HCT116 (cell line): ENCODE data around the gene ZDHHC1. TPM values are rescaled to one million over a fixed set of nuclear protein-coding genes. Genes with fewer than 3 reads are reported as not detected.

Experiments
- ATAC-seq: fragments of 200-7000 bp; cut with Tn5 transposase; 2 replicates; pipeline ENCODE4 v1.9.1; 2020; ENCODE audit warnings: mild to moderate bottlenecking, moderate library complexity
- BruUV-seq: library from RNA; stranded (reverse); fragments of 400-500 nt; replicated peaks from 2 replicates; lab custom pipeline; 2021; lab: Mats Ljungman, UMichigan
- CTCF ChIA-PET: fragments of 300-600 bp; sonication (Branson Sonifier 250); formaldehyde crosslinking; loops from one replicate; lab custom pipeline; 2021; ENCODE audit warnings: antibody characterized with exemption; lab: Charles Lee
- POLR2A ChIA-PET: fragments of 300-600, 350-600 bp; sonication (Branson Sonifier 250); formaldehyde crosslinking; loops from one replicate; lab custom pipeline; 2021; ENCODE audit warnings: antibody characterized with exemption; lab: Charles Lee
- RAD21 ChIA-PET, 2 experiments: fragments of 300-600 bp; sonication (Branson Sonifier 250); formaldehyde crosslinking; loops; one replicate each; lab custom pipeline; 2023; ENCODE audit warnings: low total read pairs in 2 of 2; ENCODE audit not compliant: uncharacterized antibody in 2 of 2, unreplicated experiment in 2 of 2, low non-redundant PET in 1 of 2; lab: Charles Lee
- DNase-seq: peaks from one replicate; pipeline ENCODE4 v3.0.0-alpha.2; 2010; ENCODE audit warnings: low read depth, low spot score
- H2AFZ ChIP-seq: fragments of 200-600 bp; shearing (Covaris generic), sonication (generic); 2 replicates; pipeline ENCODE4 v1.6.1; 2017; ENCODE audit warnings: low read depth, mixed run types, mixed read lengths, antibody characterized with exemption, low read length; ENCODE audit not compliant: poor library complexity, severe bottlenecking
- H3K27ac ChIP-seq: 2 replicates; pipeline ENCODE4 v1.5.1; 2012; ENCODE audit warnings: low read depth, low read length
- H3K27me3 ChIP-seq: fragments of 200-600 bp; sonication (generic); 2 replicates; pipeline ENCODE4 v1.6.1; 2016; ENCODE audit warnings: mixed run types, low read length, mixed read lengths; ENCODE audit not compliant: insufficient read depth
- H3K36me3 ChIP-seq, 2 experiments: fragments of 200-500 bp in 1 of 2; fragments of 200-600 bp in 1 of 2; sonication (Bioruptor generic) in 1 of 2; sonication (generic) in 1 of 2; 2 replicates each; pipeline versions ENCODE4 v1.5.1 to v1.6.1; 2014 to 2016; ENCODE audit warnings: low read length in 2 of 2, inconsistent platforms in 1 of 2, mixed read lengths in 1 of 2, mixed run types in 1 of 2; ENCODE audit not compliant: insufficient read depth in 2 of 2, control insufficient read depth in 1 of 2
- H3K4me1 ChIP-seq, 2 experiments: fragments of 200-600 bp in 1 of 2; sonication (generic) in 1 of 2; 2 replicates each; pipeline versions ENCODE4 v1.5.1 to v1.6.1; 2012 to 2017; ENCODE audit warnings: low read length in 2 of 2, inconsistent platforms in 1 of 2, mild to moderate bottlenecking in 1 of 2, mixed read lengths in 1 of 2, mixed run types in 1 of 2, moderate library complexity in 1 of 2; ENCODE audit not compliant: insufficient read depth in 2 of 2, control insufficient read depth in 1 of 2
- H3K4me2 ChIP-seq: fragments of 200-600 bp; sonication (generic); 2 replicates; pipeline ENCODE4 v1.6.1; 2017; ENCODE audit warnings: mixed run types, low read length, mixed read lengths
- H3K4me3 ChIP-seq, 2 experiments: fragments of 200-600 bp in 1 of 2; sonication (generic) in 1 of 2; replicated peaks in 1 of 2; 2 replicates each; pipeline ENCODE4 v1.5.1; 2011 to 2016; ENCODE audit warnings: low read length in 2 of 2, control low read depth in 1 of 2, low read depth in 1 of 2, mild to moderate bottlenecking in 1 of 2, mixed read lengths in 1 of 2, mixed run types in 1 of 2
- H3K79me2 ChIP-seq: fragments of 200-600 bp; sonication (generic); 2 replicates; pipeline ENCODE4 v1.6.1; 2017; ENCODE audit warnings: mild to moderate bottlenecking, mixed run types, low read length, moderate library complexity, mixed read lengths; ENCODE audit not compliant: insufficient read depth
- H3K9ac ChIP-seq: fragments of 200-600 bp; sonication (generic); 2 replicates; pipeline ENCODE4 v1.6.1; 2016; ENCODE audit warnings: low read length, mixed read lengths
- H3K9me2 ChIP-seq: fragments of 200-600 bp; sonication (generic), shearing (Covaris generic); 2 replicates; pipeline ENCODE4 v1.6.1; 2017; ENCODE audit warnings: mixed run types, mild to moderate bottlenecking, moderate library complexity; ENCODE audit not compliant: insufficient read depth
- H3K9me3 ChIP-seq, 2 experiments: fragments of 200-500 bp in 1 of 2; fragments of 200-600 bp in 1 of 2; sonication (Bioruptor generic) in 1 of 2; sonication (generic) in 1 of 2; 2 replicates each; pipeline ENCODE4 v1.6.1; 2014 to 2017; ENCODE audit warnings: low read length in 2 of 2, mixed read lengths in 2 of 2, inconsistent platforms in 1 of 2, low read depth in 1 of 2, mild to moderate bottlenecking in 1 of 2, mixed run types in 1 of 2, moderate library complexity in 1 of 2; ENCODE audit not compliant: control insufficient read depth in 1 of 2, insufficient read depth in 1 of 2
- H4K20me1 ChIP-seq: fragments of 200-600 bp; sonication (generic), shearing (Covaris generic); 2 replicates; pipeline ENCODE4 v1.6.1; 2017; ENCODE audit warnings: mixed run types, mild to moderate bottlenecking, moderate library complexity; ENCODE audit not compliant: insufficient read depth
- CBX3 ChIP-seq: IDR thresholded peaks from 2 replicates; pipeline ENCODE4 v1.6.1; 2012; ENCODE audit warnings: low read depth
- CEBPB ChIP-seq: IDR thresholded peaks from 2 replicates; pipeline ENCODE4 v1.6.1; 2012; ENCODE audit warnings: low read depth
- CTCF ChIP-seq, 3 experiments: fragments of 200-600 bp in 1 of 3; sonication (generic) in 1 of 3; IDR thresholded peaks in 2 of 3; conservative IDR thresholded peaks in 1 of 3; 2 replicates each; pipeline ENCODE4 v1.5.1; 2012 to 2017; ENCODE audit warnings: low read depth in 2 of 3, low read length in 2 of 3, antibody characterized with exemption in 1 of 3, borderline replicate concordance in 1 of 3, control low read depth in 1 of 3, mild to moderate bottlenecking in 1 of 3, mixed read lengths in 1 of 3, mixed run types in 1 of 3, moderate library complexity in 1 of 3; ENCODE audit not compliant: insufficient read depth in 1 of 3
- EGR1 ChIP-seq: IDR thresholded peaks from 2 replicates; pipeline ENCODE4 v1.6.1; 2012; ENCODE audit warnings: low read depth
- EZH2 ChIP-seq: fragments of 200-600 bp; sonication (generic); IDR thresholded peaks from 2 replicates; pipeline ENCODE4 v1.6.1; 2017; ENCODE audit warnings: antibody characterized with exemption, mixed run types
- EZH2phosphoT487 ChIP-seq: fragments of 200-600 bp; IDR thresholded peaks from 2 replicates; pipeline ENCODE4 v1.6.1; 2018; ENCODE audit warnings: antibody characterized with exemption, borderline replicate concordance
- FOSL1 ChIP-seq: IDR thresholded peaks from 2 replicates; pipeline ENCODE4 v1.6.1; 2012; ENCODE audit warnings: low read depth
- POLR2A ChIP-seq: IDR thresholded peaks from 2 replicates; pipeline ENCODE4 v1.7.0; 2011; ENCODE audit warnings: borderline replicate concordance; ENCODE audit not compliant: insufficient read depth, insufficient read length; ENCODE audit errors: extremely low read depth
- POLR2AphosphoS5 ChIP-seq: IDR thresholded peaks from 2 replicates; pipeline ENCODE4 v1.6.1; 2011; ENCODE audit warnings: mild to moderate bottlenecking, low read depth, low read length, moderate library complexity
- RAD21 ChIP-seq: IDR thresholded peaks from 2 replicates; pipeline ENCODE4 v1.6.1; 2012; ENCODE audit warnings: low read depth, mild to moderate bottlenecking
- REST ChIP-seq: IDR thresholded peaks from 2 replicates; pipeline ENCODE4 v1.6.1; 2012; ENCODE audit warnings: low read depth
- SIN3A ChIP-seq: IDR thresholded peaks from 2 replicates; pipeline ENCODE4 v1.6.1; 2012; ENCODE audit warnings: low read depth
- SRF ChIP-seq: IDR thresholded peaks from 2 replicates; pipeline ENCODE4 v1.6.1; 2012; ENCODE audit warnings: low read depth
- TCF7L2 ChIP-seq: IDR thresholded peaks from 2 replicates; pipeline ENCODE4 v1.7.0; 2011; ENCODE audit warnings: borderline replicate concordance, inconsistent platforms; ENCODE audit not compliant: insufficient read depth, insufficient read length; ENCODE audit errors: extremely low read depth
- YY1 ChIP-seq: IDR thresholded peaks from 2 replicates; pipeline ENCODE4 v1.6.1; 2011; ENCODE audit warnings: low read length, low read depth, moderate library complexity, mild to moderate bottlenecking; ENCODE audit not compliant: insufficient replicate concordance; ENCODE audit errors: extremely low read depth
- ZFX ChIP-seq: fragments of 450-650 bp; IDR thresholded peaks from 2 replicates; pipeline ENCODE4 v1.6.1; 2017
- ZNF274 ChIP-seq: fragments of 200-500 bp; sonication (Bioruptor generic); IDR thresholded peaks from 2 replicates; pipeline ENCODE4 v1.6.1; 2014; ENCODE audit warnings: mild to moderate bottlenecking, low read depth, low read length, inconsistent platforms
- intact Hi-C: fragments of 100-400 bp; cut with micrococcal nuclease; formaldehyde crosslinking; loops from 2 replicates; pipeline ENCODE4 v1.10.0; 2022
- total RNA-seq: library from RNA; stranded (reverse); gene quantifications from one replicate; pipeline ENCODE4 v1.2.1, GENCODE V29; 2021; ENCODE audit not compliant: unreplicated experiment
- TF ChIP-seq, protein P1 (sequence below): IDR thresholded peaks from 2 replicates; pipeline ENCODE4 v1.6.1; 2012
- TF ChIP-seq, protein P2 (sequence below): IDR thresholded peaks from 2 replicates; pipeline ENCODE4 v1.6.1; 2012
- TF ChIP-seq, protein P3 (sequence below): IDR thresholded peaks from 2 replicates; pipeline ENCODE4 v1.6.1; 2011; ENCODE audit warnings: mild to moderate bottlenecking, low read length, moderate library complexity; ENCODE audit not compliant: insufficient replicate concordance; ENCODE audit errors: extremely low read depth

ZDHHC1 gene
- total RNA-seq, 1 experiment from 2014 or later, result 9.1 TPM

DNA sequence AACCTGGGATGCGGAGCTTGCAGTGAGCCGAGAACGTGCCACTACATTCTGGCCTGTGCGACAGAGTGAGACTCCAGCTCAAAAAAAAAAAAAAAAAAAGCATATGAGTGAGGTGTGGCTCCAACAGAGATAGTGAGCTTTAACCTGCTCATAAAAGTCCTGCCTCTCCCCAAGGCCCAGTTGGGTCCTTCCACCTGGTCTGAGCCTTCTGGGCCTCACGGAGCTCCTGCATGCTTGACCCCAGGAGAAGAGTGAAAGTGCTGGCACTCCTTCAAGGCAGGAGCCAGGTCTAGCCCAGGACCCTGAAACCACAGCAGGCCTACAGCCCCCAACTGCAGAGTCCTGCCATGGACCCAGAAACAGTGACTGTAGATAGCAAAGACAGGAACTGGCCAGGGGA is 32.3 kb upstream of the ZDHHC1 start:
- RAD21 ChIA-PET, result interaction anchor here (0.7 to 2.0 kb wide), 2 partner anchors 20 to 288 kb away, joined by 5 to 7 read pairs; no protein-coding TSS in a partner anchor
- no peak overlapping the region for H3K27ac ChIP-seq
- no peaks in the 10 kb centered on the region for H3K79me2 ChIP-seq
- POLR2A ChIA-PET, result no interaction called here
- no peaks in the 10 kb centered on the region for H3K36me3 ChIP-seq
- no peak overlapping the region for H3K4me3 ChIP-seq
- no peaks in the 10 kb centered on the region for H3K9me3 ChIP-seq
- H3K4me1 ChIP-seq, result peaks cover 0 to 3% of the 10 kb centered on the region in 2 experiments; a peak in 1 of 4 replicates
- intact Hi-C loops, result no loop called here
- no TSS peak for BruUV-seq
- no peak overlapping the region for H2AFZ ChIP-seq
- no peaks in the 10 kb centered on the region for H4K20me1 ChIP-seq
- H3K4me2 ChIP-seq, result no peak overlapping the region
- no peak for ATAC-seq
- TF ChIP-seq EZH2, result no peak
- no peak for TF ChIP-seq YY1
- no peak for TF ChIP-seq TCF7L2
- TF ChIP-seq POLR2A, result no peak
- no peak for TF ChIP-seq EZH2phosphoT487
- TF ChIP-seq RAD21, result no peak
- TF ChIP-seq SRF, result no peak
- TF ChIP-seq, protein P1, sequence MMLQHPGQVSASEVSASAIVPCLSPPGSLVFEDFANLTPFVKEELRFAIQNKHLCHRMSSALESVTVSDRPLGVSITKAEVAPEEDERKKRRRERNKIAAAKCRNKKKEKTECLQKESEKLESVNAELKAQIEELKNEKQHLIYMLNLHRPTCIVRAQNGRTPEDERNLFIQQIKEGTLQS, result no peak
- no peak for TF ChIP-seq POLR2AphosphoS5
- no peak for TF ChIP-seq ZFX
- TF ChIP-seq CBX3, result no peak
- TF ChIP-seq EGR1, result no peak
- TF ChIP-seq, protein P2, sequence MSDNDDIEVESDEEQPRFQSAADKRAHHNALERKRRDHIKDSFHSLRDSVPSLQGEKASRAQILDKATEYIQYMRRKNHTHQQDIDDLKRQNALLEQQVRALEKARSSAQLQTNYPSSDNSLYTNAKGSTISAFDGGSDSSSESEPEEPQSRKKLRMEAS, result no peak
- no peak for TF ChIP-seq CTCF (IDR thresholded peaks at IDR 0.05 in 2 of 3, conservative IDR thresholded peaks at IDR 0.05 in 1 of 3; ENCODE audit: borderline replicate concordance in 1 of 3, insufficient read depth in 1 of 3, low read depth in 2 of 3, low read length in 2 of 3)
- no peak for TF ChIP-seq ZNF274
- TF ChIP-seq CEBPB, result no peak
- TF ChIP-seq, protein P3, sequence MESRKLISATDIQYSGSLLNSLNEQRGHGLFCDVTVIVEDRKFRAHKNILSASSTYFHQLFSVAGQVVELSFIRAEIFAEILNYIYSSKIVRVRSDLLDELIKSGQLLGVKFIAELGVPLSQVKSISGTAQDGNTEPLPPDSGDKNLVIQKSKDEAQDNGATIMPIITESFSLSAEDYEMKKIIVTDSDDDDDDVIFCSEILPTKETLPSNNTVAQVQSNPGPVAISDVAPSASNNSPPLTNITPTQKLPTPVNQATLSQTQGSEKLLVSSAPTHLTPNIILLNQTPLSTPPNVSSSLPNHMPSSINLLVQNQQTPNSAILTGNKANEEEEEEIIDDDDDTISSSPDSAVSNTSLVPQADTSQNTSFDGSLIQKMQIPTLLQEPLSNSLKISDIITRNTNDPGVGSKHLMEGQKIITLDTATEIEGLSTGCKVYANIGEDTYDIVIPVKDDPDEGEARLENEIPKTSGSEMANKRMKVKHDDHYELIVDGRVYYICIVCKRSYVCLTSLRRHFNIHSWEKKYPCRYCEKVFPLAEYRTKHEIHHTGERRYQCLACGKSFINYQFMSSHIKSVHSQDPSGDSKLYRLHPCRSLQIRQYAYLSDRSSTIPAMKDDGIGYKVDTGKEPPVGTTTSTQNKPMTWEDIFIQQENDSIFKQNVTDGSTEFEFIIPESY, result no peak
- no peak for TF ChIP-seq REST
- no peak for TF ChIP-seq FOSL1
- no peak for TF ChIP-seq SIN3A
- TF ChIP-seq, all 23 proteins: peak for 0
- DNase-seq, result no peak
- H3K9me2 ChIP-seq, result no peaks in the 10 kb centered on the region
- CTCF ChIA-PET, result interaction anchor here (1.0 to 3.5 kb wide), 8 partner anchors 8 to 553 kb away, joined by 3 to 41 read pairs (median 6); partner anchors contain the start of genes CTCF and HSD11B2
- H3K9ac ChIP-seq, result no peak overlapping the region
- no peaks in the 10 kb centered on the region for H3K27me3 ChIP-seq
